Measurements from ENCODE around the gene PLCB1.

PLCB1 gene

DNA sequence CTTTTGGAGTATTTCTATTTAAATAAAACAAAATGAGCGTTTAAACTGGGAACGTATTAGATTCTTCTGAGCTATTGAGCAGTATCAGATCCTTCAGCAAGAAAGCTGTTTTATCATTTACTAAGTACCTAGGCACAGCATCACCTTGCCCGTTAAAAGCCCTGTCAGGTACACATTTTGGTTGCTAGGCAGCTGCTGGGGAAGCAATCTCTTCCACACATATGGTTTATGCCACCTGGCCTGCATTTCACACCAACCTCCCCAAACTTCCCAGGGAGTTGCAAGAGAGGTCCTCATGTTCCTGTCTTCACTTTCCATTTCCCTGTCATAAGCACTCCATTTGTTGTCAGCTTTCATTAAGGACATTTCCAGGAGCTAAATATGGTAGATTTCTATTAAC, 400.1 kb downstream of the PLCB1 start:
- Histone ChIP-seq H3K4me1 (ENCODE audit: insufficient read depth, low read length) (peaks cover 13% of the 10 kb centered on the region), H3K79me2 (ENCODE audit: insufficient read depth, low read length) (peaks cover 28% of the 10 kb centered on the region), H3K9me3 (ENCODE audit: insufficient read depth, low read length, severe bottlenecking) (no peaks in the 10 kb centered on the region), H4K20me1 (ENCODE audit: insufficient read depth, low read length) (peaks cover 5% of the 10 kb centered on the region), H2AFZ (ENCODE audit: low read depth, low read length) (no peak overlapping the region), H3K36me3 (ENCODE audit: insufficient read depth, low read length) (no peaks in the 10 kb centered on the region), H3K27me3 (ENCODE audit: insufficient read depth, low read length, poor library complexity) (no peaks in the 10 kb centered on the region), H3K9ac (ENCODE audit: low read depth, low read length) (no peak overlapping the region), H3K27ac (ENCODE audit: low read length) (peak overlapping the region; percentile 1; the same call in 1 of the 2 replicates), H3K4me2 (ENCODE audit: insufficient read depth, low read length) (no peak overlapping the region), H3K4me3 (ENCODE audit: low read depth in 1 of 2, low read length in 2 of 2) (no peak overlapping the region)
- ATAC-seq (ENCODE audit: insufficient read depth, low read depth) (no peak), DNase-seq (no peak)
- TF ChIP-seq EZH2 (IDR thresholded peaks at IDR 0.05; ENCODE audit: borderline replicate concordance, low read depth, low read length, severe bottlenecking) = no peak
- TF ChIP-seq CTCF (IDR thresholded peaks at IDR 0.05; ENCODE audit: borderline replicate concordance, extremely low read depth, low read length, poor library complexity, severe bottlenecking) = no peak

GRCh38 chr20:8534368-8535160, 402.5 kb downstream of the PLCB1 start:
- no peak overlapping the region for H3K9ac ChIP-seq (ENCODE audit: low read depth, low read length)
- no peak for DNase-seq
- H3K9me3 ChIP-seq (ENCODE audit: insufficient read depth, low read length, severe bottlenecking) = no peaks in the 10 kb centered on the region
- no peak overlapping the region for H3K4me3 ChIP-seq (ENCODE audit: low read depth in 1 of 2, low read length in 2 of 2)
- H3K4me2 ChIP-seq (ENCODE audit: insufficient read depth, low read length) = no peak overlapping the region
- no peak overlapping the region for H2AFZ ChIP-seq (ENCODE audit: low read depth, low read length)
- peak overlapping the region; percentile 53; the same call in 1 of the 2 replicates for H3K27ac ChIP-seq (ENCODE audit: low read length)
- peaks cover 5% of the 10 kb centered on the region for H4K20me1 ChIP-seq (ENCODE audit: insufficient read depth, low read length)
- no peak for ATAC-seq (ENCODE audit: insufficient read depth, low read depth)
- no peaks in the 10 kb centered on the region for H3K27me3 ChIP-seq (ENCODE audit: insufficient read depth, low read length, poor library complexity)
- H3K79me2 ChIP-seq (ENCODE audit: insufficient read depth, low read length) = peaks cover 27% of the 10 kb centered on the region
- H3K4me1 ChIP-seq (ENCODE audit: insufficient read depth, low read length) = peaks cover 13% of the 10 kb centered on the region
- H3K36me3 ChIP-seq (ENCODE audit: insufficient read depth, low read length) = no peaks in the 10 kb centered on the region
- TF ChIP-seq EZH2 (IDR thresholded peaks at IDR 0.05; ENCODE audit: borderline replicate concordance, low read depth, low read length, severe bottlenecking) = no peak
- no peak for TF ChIP-seq CTCF (IDR thresholded peaks at IDR 0.05; ENCODE audit: borderline replicate concordance, extremely low read depth, low read length, poor library complexity, severe bottlenecking)

- TF ChIP-seq EZH2 (IDR thresholded peaks at IDR 0.05; ENCODE audit: borderline replicate concordance, low read depth, low read length, severe bottlenecking) = no peak
- peak; percentile 57 for TF ChIP-seq CTCF (IDR thresholded peaks at IDR 0.05; ENCODE audit: borderline replicate concordance, extremely low read depth, low read length, poor library complexity, severe bottlenecking)
- peaks cover 13% of the 10 kb centered on the region for H3K4me1 ChIP-seq (ENCODE audit: insufficient read depth, low read length)
- H2AFZ ChIP-seq (ENCODE audit: low read depth, low read length) = no peak overlapping the region
- H4K20me1 ChIP-seq (ENCODE audit: insufficient read depth, low read length) = peaks cover 5% of the 10 kb centered on the region
- H3K27me3 ChIP-seq (ENCODE audit: insufficient read depth, low read length, poor library complexity) = no peaks in the 10 kb centered on the region
- no peak overlapping the region for H3K4me3 ChIP-seq (ENCODE audit: low read depth in 1 of 2, low read length in 2 of 2)
- no peak for ATAC-seq (ENCODE audit: insufficient read depth, low read depth)
- H3K9ac ChIP-seq (ENCODE audit: low read depth, low read length) = no peak overlapping the region
- no peak overlapping the region for H3K27ac ChIP-seq (ENCODE audit: low read length)
- H3K36me3 ChIP-seq (ENCODE audit: insufficient read depth, low read length) = no peaks in the 10 kb centered on the region
- H3K79me2 ChIP-seq (ENCODE audit: insufficient read depth, low read length) = peaks cover 22% of the 10 kb centered on the region
- H3K4me2 ChIP-seq (ENCODE audit: insufficient read depth, low read length) = no peak overlapping the region
- DNase-seq = peak; percentile 19
- no peaks in the 10 kb centered on the region for H3K9me3 ChIP-seq (ENCODE audit: insufficient read depth, low read length, severe bottlenecking)
These were observed 403.6 kb downstream of the PLCB1 start for GRCh38 chr20:8535403-8536261.
